Retinal pigment epithelial cell (primary cell): ENCODE measurements around the gene SLC25A25.
"Not testable (repeated sequence)": the region's sequence is repeated elsewhere in the genome, so short reads cannot be mapped to it uniquely, and the experiment has no call there.

Source experiments
- DNase-seq: peaks from one replicate; pipeline ENCODE4 v3.0.0-alpha.2; 2010; ENCODE audit warnings: low read depth
- H3K4me3 ChIP-seq: 2 replicates; pipeline ENCODE4 v1.5.1; 2011; ENCODE audit warnings: mild to moderate bottlenecking, low read length, control low read depth, moderate library complexity
- TF ChIP-seq, protein P1 (sequence below): conservative IDR thresholded peaks from 2 replicates; pipeline ENCODE4 v1.5.1; 2011; ENCODE audit warnings: low read depth, low read length, control low read depth, inconsistent platforms

SLC25A25 gene

DNA sequence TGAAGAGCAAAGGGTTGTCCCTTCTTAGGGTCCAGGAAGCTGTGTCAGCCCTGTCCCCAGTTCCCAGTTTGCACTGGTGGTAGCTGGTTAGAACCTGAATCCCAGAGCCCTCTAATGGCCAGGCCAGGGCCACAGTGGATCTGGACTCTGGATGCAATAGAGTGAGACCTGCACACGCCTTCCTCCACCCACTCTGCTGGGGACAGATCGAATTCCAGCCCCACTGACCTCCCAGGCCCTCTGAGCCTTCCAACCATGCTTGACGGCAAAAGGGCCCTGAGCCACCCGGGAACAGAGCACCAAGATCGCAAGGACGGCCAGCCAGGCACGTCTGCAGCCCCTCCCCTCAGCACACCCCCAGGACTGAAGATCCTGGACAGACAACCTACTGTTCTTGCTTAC is 24.6 kb upstream of the SLC25A25 start:
- TF ChIP-seq, protein P1, sequence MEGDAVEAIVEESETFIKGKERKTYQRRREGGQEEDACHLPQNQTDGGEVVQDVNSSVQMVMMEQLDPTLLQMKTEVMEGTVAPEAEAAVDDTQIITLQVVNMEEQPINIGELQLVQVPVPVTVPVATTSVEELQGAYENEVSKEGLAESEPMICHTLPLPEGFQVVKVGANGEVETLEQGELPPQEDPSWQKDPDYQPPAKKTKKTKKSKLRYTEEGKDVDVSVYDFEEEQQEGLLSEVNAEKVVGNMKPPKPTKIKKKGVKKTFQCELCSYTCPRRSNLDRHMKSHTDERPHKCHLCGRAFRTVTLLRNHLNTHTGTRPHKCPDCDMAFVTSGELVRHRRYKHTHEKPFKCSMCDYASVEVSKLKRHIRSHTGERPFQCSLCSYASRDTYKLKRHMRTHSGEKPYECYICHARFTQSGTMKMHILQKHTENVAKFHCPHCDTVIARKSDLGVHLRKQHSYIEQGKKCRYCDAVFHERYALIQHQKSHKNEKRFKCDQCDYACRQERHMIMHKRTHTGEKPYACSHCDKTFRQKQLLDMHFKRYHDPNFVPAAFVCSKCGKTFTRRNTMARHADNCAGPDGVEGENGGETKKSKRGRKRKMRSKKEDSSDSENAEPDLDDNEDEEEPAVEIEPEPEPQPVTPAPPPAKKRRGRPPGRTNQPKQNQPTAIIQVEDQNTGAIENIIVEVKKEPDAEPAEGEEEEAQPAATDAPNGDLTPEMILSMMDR: no peak
- no peak overlapping the region for H3K4me3 ChIP-seq
- DNase-seq: no peak

DNA sequence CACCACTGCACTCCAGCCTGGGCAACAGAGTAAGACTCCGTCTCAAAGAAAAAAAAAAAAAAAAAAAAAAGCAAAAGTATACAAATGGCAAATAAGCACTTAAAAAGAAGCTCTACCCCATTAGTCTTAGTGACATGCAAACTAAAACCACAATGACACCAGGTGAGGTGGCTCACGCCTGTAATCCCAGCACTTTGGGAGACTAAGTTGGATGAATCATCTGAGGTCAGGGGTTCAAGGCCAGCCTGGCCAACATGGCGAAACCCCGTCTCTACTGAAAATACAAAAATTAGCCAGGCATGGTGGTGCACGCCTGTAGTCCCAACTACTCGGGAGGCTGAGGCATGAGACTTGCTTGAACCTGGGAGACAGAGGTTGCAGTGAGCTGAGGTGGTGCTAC is 22.6 kb upstream of the SLC25A25 start:
- H3K4me3 ChIP-seq, DNase-seq: not testable (repeated sequence)

DNA sequence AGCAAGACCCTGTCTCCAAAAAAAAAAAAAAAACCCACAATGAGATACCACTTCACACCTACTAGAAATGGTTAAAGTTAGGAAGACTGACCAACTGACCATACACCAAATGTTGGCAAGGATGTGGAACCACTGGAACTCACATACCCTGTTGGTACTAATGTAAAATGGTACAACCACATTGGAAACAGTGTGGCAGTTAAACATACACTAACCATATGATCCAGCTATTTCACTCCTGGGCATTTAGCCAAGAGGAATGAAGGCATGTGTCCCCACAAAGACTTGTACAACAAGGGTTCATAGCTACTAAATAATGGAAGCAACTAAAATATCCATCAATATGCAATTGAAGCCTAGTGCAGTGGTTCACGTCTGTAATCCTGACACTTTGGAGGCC is 22.2 kb upstream of the SLC25A25 start:
- no peak overlapping the region for H3K4me3 ChIP-seq
- TF ChIP-seq, protein P1: no peak
- DNase-seq: no peak

DNA sequence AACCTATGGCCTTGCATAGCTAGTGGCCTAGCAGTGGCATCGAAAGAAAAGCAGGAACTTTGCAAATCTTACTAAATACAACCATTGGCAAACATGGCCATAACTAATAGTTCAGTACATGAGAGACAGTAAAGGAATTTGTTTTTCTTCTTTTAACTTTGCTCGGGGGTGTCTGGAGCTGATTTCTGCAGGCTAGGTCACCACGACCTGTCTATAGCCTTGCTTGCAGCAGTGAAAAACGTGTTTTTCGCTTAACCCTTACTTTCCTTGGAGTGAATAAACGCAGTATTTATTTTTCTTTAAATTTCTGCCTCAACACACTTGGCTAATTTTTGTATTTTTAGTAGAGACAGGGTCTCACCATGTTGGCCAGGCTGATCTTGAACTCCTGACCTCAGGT is 20.8 kb upstream of the SLC25A25 start:
- no peak overlapping the region for H3K4me3 ChIP-seq
- DNase-seq: no peak
- TF ChIP-seq, protein P1: no peak

DNA sequence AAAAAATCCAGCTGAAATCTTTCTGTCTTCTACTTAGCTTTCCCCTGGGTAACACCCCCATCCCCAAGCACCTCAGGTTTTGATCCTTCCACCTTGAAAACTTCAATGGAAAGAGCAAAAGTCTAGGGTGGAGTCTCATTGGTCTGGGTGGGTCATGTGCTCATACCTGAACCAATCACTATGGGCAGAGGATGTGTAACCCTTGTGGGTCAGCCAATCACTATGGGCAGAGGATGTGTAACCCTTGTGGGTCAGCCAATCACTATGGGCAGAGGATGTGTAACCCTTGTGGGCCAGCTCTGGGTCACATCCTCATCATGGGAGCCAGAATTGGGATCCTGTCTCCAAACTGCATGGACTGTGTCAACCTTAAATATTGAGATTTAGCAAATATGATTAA is 19.4 kb upstream of the SLC25A25 start:
- no peak overlapping the region for H3K4me3 ChIP-seq
- no peak for DNase-seq
- TF ChIP-seq, protein P1: no peak

DNA sequence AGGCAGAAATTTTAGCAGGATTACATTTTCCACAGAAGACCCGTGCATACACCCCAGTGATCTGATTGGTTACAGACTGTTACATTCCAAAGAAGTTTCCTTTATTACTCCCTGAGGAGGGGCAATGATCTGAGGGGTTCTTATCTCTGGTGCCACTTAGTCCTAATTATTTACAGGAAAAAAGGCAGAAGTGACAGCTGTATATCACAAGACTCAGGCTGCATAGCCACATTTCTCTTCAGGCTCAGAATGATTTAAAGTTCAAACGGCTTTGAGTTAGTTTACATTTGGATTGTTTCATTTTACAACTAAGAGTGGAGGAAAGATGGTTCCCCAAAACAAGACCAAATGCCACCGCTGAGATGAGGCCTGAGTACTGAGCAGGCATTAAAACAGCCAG is 18.2 kb upstream of the SLC25A25 start:
- TF ChIP-seq, protein P1: no peak
- H3K4me3 ChIP-seq: no peak overlapping the region
- DNase-seq: no peak

DNA sequence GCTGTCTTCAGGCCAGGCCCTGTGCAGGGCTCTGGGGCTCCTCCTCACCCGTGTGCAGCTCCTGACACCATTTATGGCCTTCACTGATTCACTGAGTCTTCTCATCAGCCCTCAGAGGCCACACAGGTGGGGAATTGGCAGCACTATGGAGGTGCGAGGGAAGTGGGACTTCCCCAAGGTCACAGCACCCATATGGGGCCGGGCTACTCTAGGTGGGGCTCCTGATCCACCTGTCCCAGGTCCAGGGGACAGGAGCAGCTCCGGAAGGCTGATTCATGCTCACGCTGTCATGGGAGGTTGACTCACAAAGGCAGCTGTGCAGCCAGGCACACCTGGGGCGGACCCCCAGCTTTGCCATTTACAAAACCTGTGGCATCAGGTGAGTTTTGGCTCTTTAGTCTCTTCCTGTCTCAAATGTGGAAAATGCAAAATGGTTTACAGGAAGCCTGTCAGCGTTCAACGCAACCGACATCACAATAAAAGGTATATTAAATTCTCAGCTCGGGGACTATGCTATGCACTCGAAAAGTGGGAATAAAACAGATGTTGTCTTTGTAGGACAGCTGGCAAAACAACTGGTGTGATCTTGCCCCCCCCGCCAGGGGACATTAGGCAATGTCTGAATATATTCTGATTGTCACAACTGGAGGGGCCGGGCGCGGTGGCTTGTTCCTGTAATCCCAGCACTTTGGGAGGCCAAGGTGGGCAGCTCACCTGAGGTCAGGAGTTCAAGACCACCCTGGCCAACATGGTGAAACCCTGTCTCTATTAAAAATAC is 15.9 kb upstream of the SLC25A25 start:
- TF ChIP-seq, protein P1: no peak
- no peak for DNase-seq
- H3K4me3 ChIP-seq: no peak overlapping the region
